ENCODE results near the gene HNRNPA3.

- TF ChIP-seq CTCF (conservative IDR thresholded peaks at IDR 0.05; ENCODE audit: low read length) (no peak), EZH2phosphoT487 (IDR thresholded peaks at IDR 0.05; ENCODE audit: borderline replicate concordance) (no peak)
These were observed 28.7 kb upstream of the HNRNPA3 start for GRCh38 chr2:177183860-177184259.
